Measurements from ENCODE around the gene SOCS2.

Gene SOCS2

GRCh38 chr12:93568091-93568490 is 4.4 kb upstream of the SOCS2 start:
- DNase-seq: no peak

DNA sequence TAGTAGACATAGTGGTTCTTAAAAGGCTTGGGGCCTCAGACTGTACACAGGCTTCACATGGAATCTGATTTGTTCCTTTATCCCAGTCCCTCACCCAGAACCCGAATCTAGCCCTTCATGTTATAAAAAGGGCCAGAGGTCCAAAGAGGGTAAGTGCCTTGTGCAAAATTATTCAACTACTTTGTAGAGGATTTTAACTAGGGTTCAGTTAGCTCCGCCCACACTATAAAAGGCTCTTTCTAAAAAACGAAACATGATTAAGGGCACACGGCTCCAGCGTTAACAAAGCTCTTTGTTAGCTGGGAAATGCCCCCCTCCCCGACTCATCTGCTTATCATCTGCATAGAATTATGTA is 3.2 kb upstream of the SOCS2 start:
- no peak for DNase-seq

DNA sequence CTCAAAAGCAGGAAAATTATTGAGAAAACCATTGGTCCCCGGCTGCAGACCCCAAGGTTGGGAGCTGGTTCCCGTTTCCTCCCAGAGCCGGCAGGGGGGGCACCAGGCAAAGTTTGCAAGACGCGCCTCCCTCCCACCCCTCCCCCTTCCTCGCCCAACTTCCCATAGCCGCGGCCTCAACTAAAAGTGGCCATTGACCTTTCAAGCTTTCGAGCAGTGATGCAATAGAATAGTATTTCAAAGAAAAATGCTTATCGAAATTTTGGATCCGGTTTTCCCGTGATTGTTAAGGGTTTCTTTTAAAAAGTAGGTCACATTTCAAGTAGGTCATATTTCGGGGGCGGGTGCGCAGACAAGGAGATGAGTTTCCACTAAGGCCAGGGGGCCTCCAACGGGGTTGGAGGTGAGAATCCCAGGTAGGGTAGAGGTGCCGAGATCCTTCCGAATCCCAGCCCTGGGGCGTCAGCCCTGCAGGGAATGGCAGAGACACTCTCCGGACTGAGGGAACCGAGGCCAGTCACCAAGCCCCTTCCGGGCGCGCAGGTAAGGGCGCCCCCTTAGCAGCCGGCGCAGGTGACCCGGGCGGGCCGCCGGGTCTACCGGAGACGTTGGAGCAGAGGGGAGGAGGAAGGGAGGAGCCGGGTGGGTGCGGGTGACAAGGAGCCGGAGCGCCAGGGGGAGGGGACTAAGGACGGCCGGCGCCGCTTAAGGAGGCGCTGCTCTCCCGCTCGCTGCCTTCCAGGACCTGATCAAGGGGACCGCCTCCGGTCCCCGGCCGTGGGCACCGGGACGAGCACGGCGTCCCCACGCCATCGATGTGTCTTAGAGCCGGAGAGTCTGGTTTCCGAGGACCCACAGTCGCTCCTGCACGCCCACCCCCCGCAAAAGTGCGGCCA is 2.6 kb upstream of the SOCS2 start:
- peak; percentile 79 for DNase-seq

- peak; percentile 90 for DNase-seq
These were observed 1.7 kb upstream of the SOCS2 start for GRCh38 chr12:93570552-93571364.

DNA sequence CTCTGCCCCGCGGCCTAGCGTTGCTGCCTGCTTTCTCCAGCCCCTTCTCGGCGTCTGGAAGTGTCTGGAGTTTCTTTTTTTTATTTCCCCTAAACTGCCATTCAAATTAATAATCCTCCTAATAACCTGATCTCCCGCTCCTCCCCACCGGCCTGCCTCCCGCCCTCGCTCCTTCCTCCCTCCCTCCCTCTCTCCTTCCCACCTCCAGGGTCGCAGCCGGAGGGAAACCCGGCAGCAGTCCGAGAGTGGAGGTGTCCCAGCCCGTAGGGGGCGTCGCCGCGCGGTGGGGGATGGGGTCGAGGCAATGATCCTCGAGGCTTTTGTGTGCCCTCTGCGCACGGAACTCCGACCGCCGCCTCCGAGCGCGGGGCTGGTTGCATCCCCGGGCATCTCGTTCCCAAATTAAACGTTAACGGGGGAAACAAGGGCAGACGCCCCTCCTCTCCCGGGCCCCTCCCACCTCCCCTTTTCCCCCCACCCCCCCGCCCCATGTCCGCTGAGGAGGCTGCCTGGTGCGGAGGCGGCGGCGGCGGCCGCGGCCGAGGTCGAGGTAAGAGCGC is 1.0 kb upstream of the SOCS2 start:
- DNase-seq: peak; percentile 61

DNA sequence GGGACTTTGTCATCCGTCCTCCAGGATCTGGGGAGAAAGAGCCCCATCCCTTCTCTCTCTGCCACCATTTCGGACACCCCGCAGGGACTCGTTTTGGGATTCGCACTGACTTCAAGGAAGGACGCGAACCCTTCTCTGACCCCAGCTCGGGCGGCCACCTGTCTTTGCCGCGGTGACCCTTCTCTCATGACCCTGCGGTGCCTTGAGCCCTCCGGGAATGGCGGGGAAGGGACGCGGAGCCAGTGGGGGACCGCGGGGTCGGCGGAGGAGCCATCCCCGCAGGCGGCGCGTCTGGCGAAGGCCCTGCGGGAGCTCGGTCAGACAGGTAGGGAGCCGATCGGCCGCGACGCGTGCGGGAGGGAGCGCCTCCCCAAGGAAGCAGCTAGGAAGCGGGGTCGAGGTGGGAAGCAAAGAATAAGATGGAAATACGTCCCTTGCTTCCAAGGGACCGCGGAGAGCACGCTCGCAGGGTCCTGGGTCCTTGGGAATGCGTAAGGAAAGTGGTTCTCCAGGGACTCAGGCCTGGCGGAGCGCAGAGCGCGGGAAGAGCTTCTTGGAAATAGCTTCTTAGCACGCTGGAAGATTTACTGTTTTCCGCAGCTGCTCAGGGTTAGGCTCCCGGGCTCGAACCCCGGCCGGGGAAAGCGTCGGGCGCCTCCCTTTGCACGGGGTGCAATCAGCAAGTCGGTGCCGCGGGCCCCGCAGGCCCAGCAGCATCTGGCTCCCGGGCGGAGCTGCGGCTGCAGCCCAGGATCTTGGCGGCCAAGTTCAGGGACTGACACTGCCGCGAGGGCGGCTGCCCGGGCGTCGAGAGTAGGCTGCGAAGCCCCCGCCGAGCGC is 457 bp downstream of the SOCS2 start:
- DNase-seq: peak; percentile 22

DNA sequence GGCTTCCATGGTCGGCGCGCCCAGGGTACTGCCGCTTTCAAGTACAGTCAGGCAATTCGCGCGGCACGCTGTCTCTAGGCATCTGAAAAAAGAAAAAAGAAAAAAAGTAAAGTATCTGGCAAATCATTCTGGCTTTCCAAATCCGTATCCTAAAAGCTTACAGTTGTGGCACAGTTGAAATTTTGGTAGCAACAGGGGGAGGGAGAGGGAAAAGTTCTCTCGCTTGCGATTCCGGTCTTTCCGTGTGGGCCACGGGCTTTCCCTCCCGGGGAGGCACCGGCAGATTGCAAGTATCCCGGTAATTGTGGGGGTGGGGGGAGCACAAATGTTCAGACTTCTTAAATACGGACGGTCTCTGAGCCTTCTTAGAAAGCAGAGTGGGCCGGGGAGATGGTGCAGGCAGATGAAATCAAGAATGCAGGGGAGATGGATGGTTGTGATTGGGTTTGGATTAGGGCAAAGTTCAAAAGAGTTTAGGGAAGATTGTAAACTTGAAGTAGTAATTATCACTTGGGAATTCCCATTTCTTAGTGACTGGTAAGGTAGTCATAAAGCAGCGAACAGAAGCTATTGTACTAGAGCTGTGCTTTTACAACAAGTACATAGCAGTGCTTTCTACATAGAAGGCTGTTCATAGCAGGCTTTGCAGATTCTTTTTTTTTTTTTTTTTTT is 1.2 kb downstream of the SOCS2 start:
- DNase-seq: no peak

- no peak for DNase-seq
These were observed 4.7 kb downstream of the SOCS2 start for GRCh38 chr12:93577222-93577621.

GRCh38 chr12:93578221-93578620 is 5.7 kb downstream of the SOCS2 start:
- DNase-seq: no peak

GRCh38 chr12:93580682-93581081 is 8.2 kb downstream of the SOCS2 start:
- no peak for DNase-seq

- DNase-seq: no peak
These were observed 8.9 kb downstream of the SOCS2 start for GRCh38 chr12:93581370-93581769.

DNA sequence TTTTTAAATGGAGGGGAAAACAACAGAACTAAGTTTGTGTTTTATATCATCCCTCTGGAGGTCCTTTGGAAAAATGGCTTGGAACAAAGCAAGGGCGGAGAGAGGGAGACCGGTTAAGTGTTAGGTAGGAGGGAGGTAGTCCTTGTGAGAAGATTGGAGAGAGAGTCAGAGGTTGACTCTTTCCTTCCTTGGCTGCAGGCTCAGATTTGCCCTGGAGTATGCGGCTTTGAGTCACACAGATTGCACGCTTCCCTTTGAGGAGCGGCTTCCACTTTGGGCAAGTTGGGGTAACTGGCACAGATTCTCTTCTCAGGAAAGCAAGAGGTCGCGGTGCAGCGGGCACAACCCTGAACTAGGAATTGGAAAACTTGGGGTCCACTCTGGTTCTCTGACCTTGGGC is 9.9 kb downstream of the SOCS2 start:
- no peak for DNase-seq

- no peak for DNase-seq
These were observed 11.3 kb downstream of the SOCS2 start for GRCh38 chr12:93583627-93584392.

GRCh38 chr12:93585247-93585646 is 12.8 kb downstream of the SOCS2 start:
- DNase-seq: no peak

DNA sequence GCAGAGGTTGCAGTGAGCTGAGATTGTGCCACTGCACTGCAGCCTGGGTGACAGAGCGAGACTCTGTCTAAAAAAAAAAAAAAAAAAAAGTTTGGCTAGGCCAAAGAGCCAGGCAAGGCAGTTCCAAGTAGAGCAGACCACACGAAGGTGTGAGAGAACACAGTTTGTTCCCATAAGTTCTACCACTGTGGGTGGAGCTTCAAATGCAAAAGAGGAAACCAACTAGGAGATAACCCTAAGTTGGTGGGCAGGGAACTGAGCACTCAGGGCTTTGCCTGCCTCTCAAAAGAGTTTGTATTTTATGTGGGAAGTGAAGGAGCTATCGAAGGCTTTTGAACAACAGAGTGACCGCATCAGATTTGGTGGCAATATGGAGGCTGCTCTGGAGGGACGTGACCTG is 15.1 kb downstream of the SOCS2 start:
- DNase-seq: no peak

DNA sequence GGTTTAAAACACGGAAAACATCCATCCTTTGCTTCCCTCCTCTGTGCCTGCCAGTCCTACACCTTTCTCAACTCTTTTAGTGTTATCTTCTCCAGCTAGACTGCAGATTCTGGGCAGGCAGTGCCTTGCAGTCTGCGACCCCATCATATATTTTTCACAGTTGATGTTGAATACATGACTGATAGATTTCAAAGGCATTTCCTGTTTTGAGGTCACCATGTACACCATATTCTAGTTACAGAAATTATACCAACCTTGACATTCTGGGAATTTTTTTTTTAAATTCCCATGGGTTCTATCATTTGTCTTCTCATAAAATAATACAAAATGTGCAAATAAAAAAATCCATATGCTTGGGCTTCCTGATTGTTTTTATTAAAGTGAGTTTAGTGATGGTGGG is 16.6 kb downstream of the SOCS2 start:
- DNase-seq: no peak

GRCh38 chr12:93591137-93591868 is 18.8 kb downstream of the SOCS2 start:
- peak; percentile 34 for DNase-seq

GRCh38 chr12:93592641-93593406 is 20.3 kb downstream of the SOCS2 start:
- DNase-seq: no peak

- DNase-seq: no peak
These were observed 21.4 kb downstream of the SOCS2 start for GRCh38 chr12:93593843-93594242.

- DNase-seq: no peak
These were observed 22.4 kb downstream of the SOCS2 start for GRCh38 chr12:93594766-93595311.
